IMR-90 (cell line): ENCODE data around the gene ACACB. TPM values are rescaled to one million over a fixed set of nuclear protein-coding genes. Genes with fewer than 3 reads are reported as not detected.

ENCODE experiments used
- ATAC-seq: fragments of 200-7000 bp; cut with Tn5 transposase; 2 replicates; pipeline ENCODE4 v1.9.1; 2020; ENCODE audit warnings: low read depth, mild to moderate bottlenecking, moderate library complexity
- BruUV-seq: library from RNA; stranded (reverse); fragments of 400-500 nt; replicated peaks from 2 replicates; lab custom pipeline; 2021; lab: Mats Ljungman, UMichigan
- CTCF ChIA-PET: fragments of 300-600 bp; formaldehyde crosslinking; extraction: SDS; loops from one replicate; lab custom pipeline; 2021; ENCODE audit warnings: antibody characterized with exemption; lab: Yijun Ruan, JAX
- POLR2A ChIA-PET: fragments of 300-600 bp; sonication (Branson Sonifier 250); formaldehyde crosslinking; loops from one replicate; lab custom pipeline; 2022; ENCODE audit warnings: antibody characterized with exemption; ENCODE audit not compliant: unreplicated experiment; lab: Charles Lee
- DNase-seq: peaks from one replicate; pipeline ENCODE4 v3.0.0; 2013
- H2AFZ ChIP-seq: replicated peaks from 2 replicates; pipeline ENCODE3; 2013; ENCODE audit warnings: low read length, mild to moderate bottlenecking; ENCODE audit not compliant: poor library complexity
- H2AK5ac ChIP-seq: 2 replicates; pipeline ENCODE4 v1.6.1; 2013; ENCODE audit warnings: low read depth, low read length, inconsistent platforms
- H2AK9ac ChIP-seq: replicated peaks from 2 replicates; pipeline ENCODE3; 2013; ENCODE audit warnings: mild to moderate bottlenecking, low read depth, low read length, moderate library complexity; ENCODE audit not compliant: poor library complexity
- H2BK120ac ChIP-seq: 2 replicates; pipeline ENCODE4 v1.6.1; 2013; ENCODE audit warnings: low read depth, low read length, inconsistent platforms
- H2BK15ac ChIP-seq: 3 replicates; pipeline ENCODE4 v1.6.1; 2013; ENCODE audit warnings: low read depth, low read length, inconsistent platforms
- H2BK20ac ChIP-seq: 2 replicates; pipeline ENCODE4 v1.6.1; 2013; ENCODE audit warnings: low read depth, mild to moderate bottlenecking, inconsistent platforms, low read length, moderate library complexity
- H2BK5ac ChIP-seq: 2 replicates; pipeline ENCODE4 v1.6.1; 2013; ENCODE audit warnings: mild to moderate bottlenecking, low read depth, low read length, inconsistent platforms; ENCODE audit not compliant: poor library complexity, severe bottlenecking
- H3K14ac ChIP-seq: replicated peaks from 2 replicates; pipeline ENCODE4 v1.6.1; 2013; ENCODE audit warnings: low read depth, low read length, inconsistent platforms
- H3K18ac ChIP-seq: 2 replicates; pipeline ENCODE4 v1.6.1; 2013; ENCODE audit warnings: low read depth, low read length, control low read depth
- H3K23ac ChIP-seq: 2 replicates; pipeline ENCODE4 v1.6.1; 2013; ENCODE audit warnings: low read depth, low read length, inconsistent platforms
- H3K27ac ChIP-seq: 2 replicates; pipeline ENCODE4 v1.5.1; 2013; ENCODE audit warnings: mild to moderate bottlenecking, control low read depth, low read length; ENCODE audit not compliant: insufficient read depth
- H3K27me3 ChIP-seq: 2 replicates; pipeline ENCODE4 v1.6.1; 2013; ENCODE audit warnings: low read length; ENCODE audit not compliant: control insufficient read depth, insufficient read depth
- H3K36me3 ChIP-seq: 2 replicates; pipeline ENCODE4 v1.6.1; 2013; ENCODE audit warnings: low read length, mixed read lengths; ENCODE audit not compliant: control insufficient read depth, insufficient read depth
- H3K4ac ChIP-seq: 2 replicates; pipeline ENCODE4 v1.6.1; 2013; ENCODE audit warnings: low read depth, low read length, inconsistent platforms
- H3K4me1 ChIP-seq: 2 replicates; pipeline ENCODE4 v1.6.1; 2013; ENCODE audit warnings: low read length, mixed read lengths; ENCODE audit not compliant: control insufficient read depth, insufficient read depth
- H3K4me2 ChIP-seq: 2 replicates; pipeline ENCODE4 v1.6.1; 2013; ENCODE audit warnings: low read depth, mild to moderate bottlenecking, control low read depth, low read length, moderate library complexity
- H3K4me3 ChIP-seq: 2 replicates; pipeline ENCODE4 v1.5.1; 2013; ENCODE audit warnings: low read depth, mild to moderate bottlenecking, control low read depth, low read length, moderate library complexity; ENCODE audit not compliant: insufficient read depth
- H3K56ac ChIP-seq: 2 replicates; pipeline ENCODE4 v1.6.1; 2013; ENCODE audit warnings: low read length, inconsistent platforms; ENCODE audit not compliant: insufficient read depth; ENCODE audit errors: extremely low read depth
- H3K79me1 ChIP-seq, 2 experiments: 2 replicates each; pipeline ENCODE4 v1.6.1; 2013; ENCODE audit warnings: low read length in 2 of 2, inconsistent platforms in 1 of 2, low read depth in 1 of 2
- H3K9ac ChIP-seq: 2 replicates; pipeline ENCODE4 v1.6.1; 2013; ENCODE audit warnings: low read depth, low read length, control low read depth
- H3K9me1 ChIP-seq: 2 replicates; pipeline ENCODE4 v1.6.1; 2013; ENCODE audit warnings: low read length, inconsistent platforms; ENCODE audit not compliant: insufficient read depth
- H3K9me3 ChIP-seq: 2 replicates; pipeline ENCODE4 v1.6.1; 2013; ENCODE audit warnings: low read length; ENCODE audit not compliant: control insufficient read depth, insufficient read depth
- H4K20me1 ChIP-seq: 2 replicates; pipeline ENCODE4 v1.6.1; 2013; ENCODE audit warnings: low read length, inconsistent platforms; ENCODE audit not compliant: insufficient read depth
- H4K5ac ChIP-seq: 2 replicates; pipeline ENCODE4 v1.6.1; 2013; ENCODE audit warnings: mild to moderate bottlenecking, low read depth, low read length, control low read depth
- H4K8ac ChIP-seq, 2 experiments: 2 replicates each; pipeline ENCODE4 v1.6.1; 2013; ENCODE audit warnings: low read depth in 2 of 2, low read length in 2 of 2, control low read depth in 1 of 2, inconsistent platforms in 1 of 2
- H4K91ac ChIP-seq: 2 replicates; pipeline ENCODE4 v1.6.1; 2013; ENCODE audit warnings: low read depth, low read length, inconsistent platforms; ENCODE audit not compliant: insufficient read depth
- BHLHE40 ChIP-seq: fragments of 150-350 bp; IDR thresholded peaks from 2 replicates; pipeline ENCODE4 v1.6.1; 2016; ENCODE audit warnings: mild to moderate bottlenecking, low read depth, low read length
- CEBPB ChIP-seq: IDR thresholded peaks from 2 replicates; pipeline ENCODE4 v1.6.1; 2012; ENCODE audit warnings: low read depth, low read length, improper control_type of control experiment
- CHD1 ChIP-seq: IDR thresholded peaks from 2 replicates; pipeline ENCODE4 v1.6.1; 2012; ENCODE audit warnings: low read depth, low read length, improper control_type of control experiment
- NFE2L2 ChIP-seq: fragments of 150-350 bp; IDR thresholded peaks from 2 replicates; pipeline ENCODE4 v1.6.1; 2016; ENCODE audit warnings: low read depth, mild to moderate bottlenecking, low read length
- RFX5 ChIP-seq: IDR thresholded peaks from 2 replicates; pipeline ENCODE4 v1.8.0; 2012; ENCODE audit warnings: low read depth, mild to moderate bottlenecking, low read length, moderate library complexity
- SMC3 ChIP-seq: fragments of 150-350 bp; IDR thresholded peaks from 2 replicates; pipeline ENCODE4 v1.6.1; 2016; ENCODE audit warnings: low read depth, mild to moderate bottlenecking, antibody characterized with exemption, low read length, moderate library complexity
- WGBS, 2 experiments: methylation state at CpG; one replicate each; pipeline versions ENCODE4 v1.1.5 to v1.1.7; 2013; ENCODE audit warnings: missing lambda C conversion rate in 2 of 2; ENCODE audit not compliant: insufficient read length in 1 of 2; ENCODE audit errors: extremely low coverage in 2 of 2; 5-methylcytosine and 5-hydroxymethylcytosine counted together
- dilution Hi-C: fragments of 300-500 bp; cut with HindIII; formaldehyde crosslinking; loops from one replicate; pipeline ENCODE4 v1.14.3; 2018; ENCODE audit warnings: low sequenced_read_pairs; ENCODE audit not compliant: unreplicated experiment
- in situ Hi-C: fragments of 300-500 bp; cut with MboI; formaldehyde crosslinking; loops from 3 replicates; pipeline ENCODE4 v1.14.3; 2019; ENCODE audit warnings: low sequenced_read_pairs, inconsistent platforms, mixed read lengths
- intact Hi-C: fragments of 100-400 bp; cut with micrococcal nuclease; formaldehyde crosslinking; loops from 2 replicates; pipeline ENCODE4 v1.10.0; 2022
- polyA plus RNA-seq, 3 experiments: library from polyadenylated mRNA; depleted of rRNA; stranded (reverse); fragments of >200 nt; gene quantifications; 2 replicates each; pipeline ENCODE4 v1.2.3, GENCODE V29; 2012; ENCODE audit warnings: low replicate concordance in 1 of 3
- total RNA-seq: library from RNA; depleted of rRNA; stranded (reverse); fragments of >200 nt; gene quantifications from 2 replicates; pipeline ENCODE4 v1.2.3, GENCODE V29; 2012
- TF ChIP-seq, protein P1 (sequence below): fragments of 150-350 bp; IDR thresholded peaks from 2 replicates; pipeline ENCODE4 v1.6.1; 2017; ENCODE audit warnings: mild to moderate bottlenecking, antibody characterized with exemption, low read length, low read depth
- TF ChIP-seq, protein P2 (sequence below): conservative IDR thresholded peaks from 2 replicates; pipeline ENCODE4 v1.5.1; 2012; ENCODE audit warnings: mild to moderate bottlenecking, low read depth, low read length, improper control_type of control experiment
- TF ChIP-seq, protein P3 (sequence below): fragments of 150-350 bp; IDR thresholded peaks from 2 replicates; pipeline ENCODE4 v1.6.1; 2016; ENCODE audit warnings: low read depth, mild to moderate bottlenecking, low read length, moderate library complexity, borderline replicate concordance

ACACB gene
- total and polyA plus RNA-seq, 2 of the 4 experiments (the other 2 are of a cell fraction), result 2.0 to 2.1 TPM

DNA sequence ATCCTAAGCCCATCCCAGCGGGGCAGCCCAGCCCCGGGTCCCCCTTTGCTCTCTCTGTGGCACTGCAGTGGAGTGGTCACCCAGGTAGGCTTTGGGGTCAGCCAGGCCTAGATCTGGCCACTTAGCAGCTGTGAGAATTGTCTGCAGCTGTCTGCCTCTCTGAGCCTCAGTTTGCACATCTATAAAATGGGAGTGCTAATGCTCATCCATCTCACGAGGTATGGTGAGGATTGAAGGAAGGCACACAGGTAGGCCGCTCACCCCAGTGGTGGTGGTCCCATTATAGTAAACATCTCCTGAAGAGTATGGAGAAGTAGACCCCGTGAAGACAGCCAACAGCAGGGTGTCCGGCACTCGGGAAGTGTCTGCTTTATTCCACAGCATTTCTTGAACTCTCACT is 183.5 kb downstream of the ACACB start:
- ATAC-seq (no peak), DNase-seq (no peak)
- H4K91ac ChIP-seq, result no peak overlapping the region
- no peak overlapping the region for H3K14ac ChIP-seq
- H3K4me3 ChIP-seq, result no peak overlapping the region
- no peaks in the 10 kb centered on the region for H3K79me1 ChIP-seq
- intact Hi-C loops, result no loop called here
- no peak overlapping the region for H2BK120ac ChIP-seq
- H2BK20ac ChIP-seq, result no peak overlapping the region
- H4K8ac ChIP-seq, result no peak overlapping the region
- H2AFZ ChIP-seq, result peak overlapping the region; percentile 8
- no peaks in the 10 kb centered on the region for H3K9me3 ChIP-seq
- no CpG with 5 or more reads among the region's 7 CpGs for whole genome bisulfite sequencing, 2 experiments
- ChIA-PET POLR2A (no interaction called here), CTCF (no interaction called here)
- no peak overlapping the region for H2AK5ac ChIP-seq
- H2BK15ac ChIP-seq, result no peak overlapping the region
- no peaks in the 10 kb centered on the region for H3K4me1 ChIP-seq
- H3K23ac ChIP-seq, result no peak overlapping the region
- H3K36me3 ChIP-seq, result no peaks in the 10 kb centered on the region
- TF ChIP-seq, protein P1, sequence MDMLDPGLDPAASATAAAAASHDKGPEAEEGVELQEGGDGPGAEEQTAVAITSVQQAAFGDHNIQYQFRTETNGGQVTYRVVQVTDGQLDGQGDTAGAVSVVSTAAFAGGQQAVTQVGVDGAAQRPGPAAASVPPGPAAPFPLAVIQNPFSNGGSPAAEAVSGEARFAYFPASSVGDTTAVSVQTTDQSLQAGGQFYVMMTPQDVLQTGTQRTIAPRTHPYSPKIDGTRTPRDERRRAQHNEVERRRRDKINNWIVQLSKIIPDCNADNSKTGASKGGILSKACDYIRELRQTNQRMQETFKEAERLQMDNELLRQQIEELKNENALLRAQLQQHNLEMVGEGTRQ, result no peak
- TF ChIP-seq CEBPB (no peak), NFE2L2 (no peak), SMC3 (no peak), BHLHE40 (no peak), CHD1 (no peak), RFX5 (no peak)
- TF ChIP-seq, protein P2, sequence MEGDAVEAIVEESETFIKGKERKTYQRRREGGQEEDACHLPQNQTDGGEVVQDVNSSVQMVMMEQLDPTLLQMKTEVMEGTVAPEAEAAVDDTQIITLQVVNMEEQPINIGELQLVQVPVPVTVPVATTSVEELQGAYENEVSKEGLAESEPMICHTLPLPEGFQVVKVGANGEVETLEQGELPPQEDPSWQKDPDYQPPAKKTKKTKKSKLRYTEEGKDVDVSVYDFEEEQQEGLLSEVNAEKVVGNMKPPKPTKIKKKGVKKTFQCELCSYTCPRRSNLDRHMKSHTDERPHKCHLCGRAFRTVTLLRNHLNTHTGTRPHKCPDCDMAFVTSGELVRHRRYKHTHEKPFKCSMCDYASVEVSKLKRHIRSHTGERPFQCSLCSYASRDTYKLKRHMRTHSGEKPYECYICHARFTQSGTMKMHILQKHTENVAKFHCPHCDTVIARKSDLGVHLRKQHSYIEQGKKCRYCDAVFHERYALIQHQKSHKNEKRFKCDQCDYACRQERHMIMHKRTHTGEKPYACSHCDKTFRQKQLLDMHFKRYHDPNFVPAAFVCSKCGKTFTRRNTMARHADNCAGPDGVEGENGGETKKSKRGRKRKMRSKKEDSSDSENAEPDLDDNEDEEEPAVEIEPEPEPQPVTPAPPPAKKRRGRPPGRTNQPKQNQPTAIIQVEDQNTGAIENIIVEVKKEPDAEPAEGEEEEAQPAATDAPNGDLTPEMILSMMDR, result no peak
- TF ChIP-seq, protein P3, sequence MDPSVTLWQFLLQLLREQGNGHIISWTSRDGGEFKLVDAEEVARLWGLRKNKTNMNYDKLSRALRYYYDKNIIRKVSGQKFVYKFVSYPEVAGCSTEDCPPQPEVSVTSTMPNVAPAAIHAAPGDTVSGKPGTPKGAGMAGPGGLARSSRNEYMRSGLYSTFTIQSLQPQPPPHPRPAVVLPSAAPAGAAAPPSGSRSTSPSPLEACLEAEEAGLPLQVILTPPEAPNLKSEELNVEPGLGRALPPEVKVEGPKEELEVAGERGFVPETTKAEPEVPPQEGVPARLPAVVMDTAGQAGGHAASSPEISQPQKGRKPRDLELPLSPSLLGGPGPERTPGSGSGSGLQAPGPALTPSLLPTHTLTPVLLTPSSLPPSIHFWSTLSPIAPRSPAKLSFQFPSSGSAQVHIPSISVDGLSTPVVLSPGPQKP, result no peak
- H3K27me3 ChIP-seq, result peaks cover 16% of the 10 kb centered on the region
- in situ Hi-C loops, result no loop called here
- dilution Hi-C loops, result no loop called here
- no peak overlapping the region for H3K27ac ChIP-seq
- no peak overlapping the region for H2BK5ac ChIP-seq
- H2AK9ac ChIP-seq, result no peak overlapping the region
- no peak overlapping the region for H3K56ac ChIP-seq
- H3K4me2 ChIP-seq, result no peak overlapping the region
- BruUV-seq, result no TSS peak
- no peaks in the 10 kb centered on the region for H3K9me1 ChIP-seq
- H3K18ac ChIP-seq, result no peak overlapping the region
- no peak overlapping the region for H4K5ac ChIP-seq
- no peaks in the 10 kb centered on the region for H4K20me1 ChIP-seq
- no peak overlapping the region for H3K9ac ChIP-seq
- H3K4ac ChIP-seq, result no peak overlapping the region
